ENCODE measurements around the gene TECPR2. TPM values are rescaled to one million over a fixed set of nuclear protein-coding genes. Genes with fewer than 3 reads are reported as not detected.
A peak's percentile ranks its signal among the peaks of the same experiment; 100 is the strongest.

TECPR2 gene
- total RNA-seq, 1 experiment from 2014 or later, result 21.3 TPM

- TF ChIP-seq MAX (CRISPR knock-in tag; IDR thresholded peaks at IDR 0.05) (0 out of 2 replicates have a peak, but pooled peaks have one; percentile 33), E2F5 (CRISPR knock-in tag; IDR thresholded peaks at IDR 0.05) (no peak), CREB1 (CRISPR knock-in tag; IDR thresholded peaks at IDR 0.05) (no peak), ELF4 (CRISPR knock-in tag; IDR thresholded peaks at IDR 0.05; ENCODE audit: low read depth) (no peak), HMGA2 (CRISPR knock-in tag; IDR thresholded peaks at IDR 0.05) (no peak), ZNF219 (CRISPR knock-in tag; IDR thresholded peaks at IDR 0.05; ENCODE audit: borderline replicate concordance) (no peak), ZNF138 (CRISPR knock-in tag; conservative IDR thresholded peaks at IDR 0.05) (0 out of 2 replicates have a peak, but pooled peaks have one; percentile 8), TP53 (CRISPR knock-in tag; IDR thresholded peaks at IDR 0.05) (no peak), SOX15 (CRISPR knock-in tag; IDR thresholded peaks at IDR 0.05) (no peak), CBFB (CRISPR knock-in tag; IDR thresholded peaks at IDR 0.05; ENCODE audit: low read depth) (no peak), ZSCAN18 (CRISPR knock-in tag; IDR thresholded peaks at IDR 0.05) (no peak)
Measured at GRCh38 chr14:102545461-102546265, 182.9 kb downstream of the TECPR2 start (continued).

- no peak for DNase-seq (ENCODE audit: low spot score)
- Mint-ChIP-seq H3K27me3 (ENCODE audit: low read depth) (peaks cover 20% of the 10 kb centered on the region), H3K4me1 (peaks cover 15% of the 10 kb centered on the region), H3K27ac (no peak overlapping the region), H3K36me3 (no peaks in the 10 kb centered on the region), H3K4me3 (no peak overlapping the region), H3K9me3 (no peaks in the 10 kb centered on the region)
- no peak for ATAC-seq
- CTCF ChIA-PET, result interaction anchor here (0.6 to 0.7 kb wide), 2 partner anchors 12 to 35 kb away, joined by 3 to 4 read pairs; no protein-coding TSS in a partner anchor
- POLR2A ChIA-PET, result no interaction called here
- no peak for TF ChIP-seq USF1 (CRISPR knock-in tag; IDR thresholded peaks at IDR 0.05)
- no peak for TF ChIP-seq AR (CRISPR knock-in tag; IDR thresholded peaks at IDR 0.05)
- TF ChIP-seq AFF4 (CRISPR knock-in tag; IDR thresholded peaks at IDR 0.05; ENCODE audit: borderline replicate concordance), result no peak
- TF ChIP-seq HMGXB4 (CRISPR knock-in tag; IDR thresholded peaks at IDR 0.05), result no peak
- TF ChIP-seq USF2 (CRISPR knock-in tag; IDR thresholded peaks at IDR 0.05), result no peak
- TF ChIP-seq ZNF423 (CRISPR knock-in tag; IDR thresholded peaks at IDR 0.05), result no peak
- TF ChIP-seq E2F5 (CRISPR knock-in tag; IDR thresholded peaks at IDR 0.05), result no peak
- TF ChIP-seq ATF3 (CRISPR knock-in tag; conservative IDR thresholded peaks at IDR 0.05), result no peak
Measured at GRCh38 chr14:102548616-102549240, 186.0 kb downstream of the TECPR2 start.
